GM12875 (cell line): Measurements from ENCODE around the gene CCDC172.

Source experiments
- H3K4me3 ChIP-seq: one replicate; pipeline ENCODE4 v1.5.1; 2011; ENCODE audit warnings: low read depth, low read length, control low read depth
- CTCF ChIP-seq: IDR thresholded peaks from 2 replicates; pipeline ENCODE4 v1.5.1; 2011; ENCODE audit warnings: low read depth, mild to moderate bottlenecking, control low read depth, inconsistent platforms, low read length, moderate library complexity, borderline replicate concordance; ENCODE audit not compliant: insufficient read depth

Gene CCDC172

GRCh38 chr10:116427671-116428070, 103.4 kb downstream of the CCDC172 start, which contains the start of gene PNLIPRP3:
Gene PNLIPRP3, plus strand, starts transcription at chr10:116427847. Its CDS starts 166 bp downstream, at chr10:116428013.
- no peak within 1 kb of the TSS for H3K4me3 ChIP-seq
- TF ChIP-seq CTCF = no peak

DNA sequence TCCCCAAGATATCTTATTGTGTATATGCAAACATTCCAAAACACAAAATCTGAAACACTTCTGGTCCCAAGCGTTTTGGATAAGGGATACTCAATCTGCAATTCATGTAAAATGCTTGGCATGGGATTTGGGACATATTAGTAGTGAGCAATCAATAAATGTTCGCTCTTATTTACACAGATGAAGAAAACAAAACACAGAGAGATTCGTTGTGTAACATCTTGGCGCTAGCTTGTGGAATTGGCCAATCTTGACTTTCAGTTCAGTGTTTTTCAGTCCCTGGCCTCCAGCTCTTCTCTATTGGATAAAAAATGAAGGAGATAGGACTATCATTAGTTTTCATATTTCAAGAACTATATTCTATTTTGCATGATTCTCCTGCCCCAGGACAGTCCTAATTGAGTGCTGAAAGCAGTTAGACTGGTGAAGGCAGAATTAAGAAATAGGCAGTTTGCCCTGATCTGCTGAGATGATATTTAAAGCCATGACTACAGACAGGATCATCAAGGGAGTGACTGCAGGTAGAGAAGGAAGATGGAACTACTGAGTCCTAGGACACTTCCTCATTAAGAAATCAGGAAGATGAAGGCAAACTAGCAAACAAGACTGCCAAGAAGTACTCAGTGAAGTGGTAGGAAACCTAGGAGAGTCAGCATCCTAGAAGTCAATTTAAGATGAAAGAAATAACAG, 105.2 kb downstream of the CCDC172 start:
- no peak for TF ChIP-seq CTCF
- no peak overlapping the region for H3K4me3 ChIP-seq
